ENCODE measurements around the gene BAIAP2L2. TPM values are rescaled to one million over a fixed set of nuclear protein-coding genes. Genes with fewer than 3 reads are reported as not detected.
"Not testable (repeated sequence)": the region's sequence is repeated elsewhere in the genome, so short reads cannot be mapped to it uniquely, and the experiment has no call there.

Gene BAIAP2L2
- total RNA-seq, 4 donors from 2014 or later = 0.59 to 1.7 TPM; not detected in 2

- Histone ChIP-seq H3K4me1 (peaks cover 0 to 15% of the 10 kb centered on the region in 2 donors), H3K9me3 (no peaks in the 10 kb centered on the region), H3K27me3 (peaks cover 8 to 11% of the 10 kb centered on the region in 2 donors), H3K36me3 (no peaks in the 10 kb centered on the region), H3K4me3 (no peak overlapping the region), H3K27ac (no peak overlapping the region)
- no peak for TF ChIP-seq CTCF (IDR thresholded peaks at IDR 0.05)
- no peak for TF ChIP-seq POLR2A (IDR thresholded peaks at IDR 0.05)
- intact Hi-C loops (cut with DNase I; ENCODE audit: low total_unique reads) = no loop called here
- DNase-seq = no peak
These were observed 30.0 kb downstream of the BAIAP2L2 start for GRCh38 chr22:38080474-38080849.

- no peak for TF ChIP-seq CTCF (IDR thresholded peaks at IDR 0.05)
- TF ChIP-seq POLR2A (IDR thresholded peaks at IDR 0.05) = no peak
- DNase-seq = no peak
- intact Hi-C loops (cut with DNase I; ENCODE audit: low total_unique reads) = no loop called here
- peaks cover 0 to 15% of the 10 kb centered on the region in 2 donors for H3K4me1 ChIP-seq
- H3K27me3 ChIP-seq = peaks cover 8 to 11% of the 10 kb centered on the region in 2 donors
- H3K27ac ChIP-seq = no peak overlapping the region
- no peaks in the 10 kb centered on the region for H3K9me3 ChIP-seq
- no peak overlapping the region for H3K4me3 ChIP-seq
- no peaks in the 10 kb centered on the region for H3K36me3 ChIP-seq
These were observed 30.7 kb downstream of the BAIAP2L2 start for GRCh38 chr22:38079804-38080203.

GRCh38 chr22:38079208-38079607 is 31.3 kb downstream of the BAIAP2L2 start:
- Histone ChIP-seq H3K4me1 (peaks cover 0 to 15% of the 10 kb centered on the region in 2 donors), H3K27me3 (peaks cover 8 to 11% of the 10 kb centered on the region in 2 donors)
- H3K4me3 ChIP-seq; H3K9me3 ChIP-seq; intact Hi-C loops (cut with DNase I; ENCODE audit: low total_unique reads); DNase-seq; H3K27ac ChIP-seq; H3K36me3 ChIP-seq: not testable (repeated sequence)

GRCh38 chr22:38078046-38078840 is 32.2 kb downstream of the BAIAP2L2 start:
- H3K27ac ChIP-seq = no peak overlapping the region
- DNase-seq = no peak
- no peak overlapping the region for H3K4me3 ChIP-seq
- no peaks in the 10 kb centered on the region for H3K36me3 ChIP-seq
- intact Hi-C loops (cut with DNase I; ENCODE audit: low total_unique reads) = no loop called here
- no peaks in the 10 kb centered on the region for H3K9me3 ChIP-seq
- peaks cover 0 to 15% of the 10 kb centered on the region in 2 donors for H3K4me1 ChIP-seq
- TF ChIP-seq CTCF (IDR thresholded peaks at IDR 0.05) = no peak
- no peak for TF ChIP-seq POLR2A (IDR thresholded peaks at IDR 0.05)
- peaks cover 8 to 11% of the 10 kb centered on the region in 2 donors for H3K27me3 ChIP-seq

- Histone ChIP-seq H3K36me3 (no peaks in the 10 kb centered on the region), H3K9me3 (no peaks in the 10 kb centered on the region), H3K27me3 (peaks cover 7 to 9% of the 10 kb centered on the region in 2 donors), H3K27ac (no peak overlapping the region), H3K4me1 (peaks cover 0 to 14% of the 10 kb centered on the region in 2 donors), H3K4me3 (no peak overlapping the region)
- intact Hi-C loops (cut with DNase I; ENCODE audit: low total_unique reads) = no loop called here
- no peak for DNase-seq
- no peak for TF ChIP-seq POLR2A (IDR thresholded peaks at IDR 0.05)
- TF ChIP-seq CTCF (IDR thresholded peaks at IDR 0.05) = no peak
These were observed 32.9 kb downstream of the BAIAP2L2 start for GRCh38 chr22:38077595-38077994.

Measured in uterus (tissue), 4 donors.